Measurements from ENCODE around the gene ST14. TPM values are rescaled to one million over a fixed set of nuclear protein-coding genes. Genes with fewer than 3 reads are reported as not detected.

ST14 gene
- total and polyA plus RNA-seq, 10 of the 15 experiments (the other 5 are each of a cell fraction or from before 2014, with no cell fraction given): 0.02 to 3.9 (median 0.73) TPM; not detected in 2

DNA sequence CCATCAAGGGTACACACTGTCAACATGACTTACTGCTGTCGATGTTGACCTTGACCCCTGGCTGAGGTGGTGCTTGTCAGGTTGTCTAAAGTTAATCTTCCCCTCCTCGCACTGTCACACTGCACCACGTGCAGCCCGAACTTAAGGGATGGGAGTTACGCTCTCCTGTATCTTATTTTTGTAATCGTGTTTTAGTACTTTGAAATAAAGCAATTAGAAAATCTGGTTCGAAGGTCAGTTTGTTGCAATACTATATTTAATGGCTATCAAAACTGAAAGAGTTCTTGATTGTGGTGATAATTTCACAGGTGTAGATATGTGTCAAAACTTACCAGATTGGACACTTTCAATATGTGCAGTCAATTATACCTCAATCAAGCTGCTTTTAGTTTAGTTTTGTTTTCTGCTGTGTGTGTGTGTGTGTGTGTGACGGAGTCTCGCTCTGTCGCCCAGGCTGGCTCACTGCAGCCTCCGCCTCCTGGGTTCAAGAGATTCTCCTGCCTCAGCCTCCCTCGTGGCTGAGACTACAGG is 10.7 kb upstream of the ST14 start (continued):
- TF ChIP-seq, protein P1, sequence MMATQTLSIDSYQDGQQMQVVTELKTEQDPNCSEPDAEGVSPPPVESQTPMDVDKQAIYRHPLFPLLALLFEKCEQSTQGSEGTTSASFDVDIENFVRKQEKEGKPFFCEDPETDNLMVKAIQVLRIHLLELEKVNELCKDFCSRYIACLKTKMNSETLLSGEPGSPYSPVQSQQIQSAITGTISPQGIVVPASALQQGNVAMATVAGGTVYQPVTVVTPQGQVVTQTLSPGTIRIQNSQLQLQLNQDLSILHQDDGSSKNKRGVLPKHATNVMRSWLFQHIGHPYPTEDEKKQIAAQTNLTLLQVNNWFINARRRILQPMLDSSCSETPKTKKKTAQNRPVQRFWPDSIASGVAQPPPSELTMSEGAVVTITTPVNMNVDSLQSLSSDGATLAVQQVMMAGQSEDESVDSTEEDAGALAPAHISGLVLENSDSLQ (IDR thresholded peaks at IDR 0.05): peak; percentile 40; the same call in 1 of the 2 replicates
- no peak for TF ChIP-seq ZNF207 (IDR thresholded peaks at IDR 0.05; ENCODE audit: borderline replicate concordance)

DNA sequence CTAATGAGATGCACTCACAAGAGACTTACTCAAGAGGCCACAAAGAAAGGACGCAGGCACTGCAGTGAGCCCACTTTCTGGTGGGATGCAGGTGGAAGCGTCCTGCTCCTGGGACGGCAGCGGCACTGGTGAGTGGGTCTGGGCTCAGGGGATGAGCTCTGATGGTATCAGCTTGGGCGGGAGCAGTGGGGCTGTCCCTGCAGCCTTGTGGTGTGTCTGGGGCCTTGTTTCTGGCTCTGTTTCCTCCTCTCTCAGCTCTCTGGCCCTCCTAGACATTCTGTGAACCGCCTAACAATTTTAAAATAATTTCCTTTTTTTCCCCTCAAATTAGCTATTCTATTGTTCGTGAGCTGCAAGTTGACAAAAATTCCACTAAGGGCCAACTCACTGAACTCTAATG is 8.8 kb upstream of the ST14 start:
- Histone ChIP-seq H3K27ac (ENCODE audit: control insufficient read depth, insufficient read depth) (peak overlapping the region; percentile 76), H3K4me2 (ENCODE audit: control insufficient read depth, insufficient read depth) (peak overlapping the region; percentile 21), H3K9ac (ENCODE audit: control insufficient read depth, insufficient read depth, low read length) (peak overlapping the region; percentile 1; the same call in 1 of the 2 replicates), H3K4me1 (ENCODE audit: control insufficient read depth, insufficient read depth, low read length) (peaks cover 61% of the 10 kb centered on the region), H3K9me3 (replicated peaks; ENCODE audit: control insufficient read depth, insufficient read depth, low read length) (no peaks in the 10 kb centered on the region; the same call in 2 of the 3 replicates), H3K27me3 (replicated peaks in 1 of 2; ENCODE audit: control insufficient read depth in 2 of 2, insufficient read depth in 2 of 2, low read length in 1 of 2) (no peaks in the 10 kb centered on the region; a peak in 1 of 4 replicates), H2AFZ (ENCODE audit: control insufficient read depth, low read depth, low read length) (peak overlapping the region; percentile 0; the same call in 1 of the 2 replicates), H3K4me3 (no peak overlapping the region), H3K36me3 (ENCODE audit: control insufficient read depth in 2 of 2, insufficient read depth in 2 of 2, low read length in 1 of 2) (no peaks in the 10 kb centered on the region), H3K79me2 (ENCODE audit: control insufficient read depth, insufficient read depth, low read length) (no peaks in the 10 kb centered on the region), H4K20me1 (ENCODE audit: control insufficient read depth, insufficient read depth) (no peaks in the 10 kb centered on the region; the same call in 1 of the 2 replicates)
- FAIRE-seq (no peak), DNase-seq (ENCODE audit: low read depth, low spot score) (no peak), ATAC-seq (peak; percentile 71)
- CTCF ChIA-PET: interaction anchor here (0.7 to 3.3 kb wide), 9 partner anchors 9 to 227 kb away, joined by 3 to 25 read pairs (median 4); partner anchors contain the start of gene ST14
- no TSS peak for BruUV-seq (replicated peaks)
- POLR2A ChIA-PET: interaction anchor here (1.0 to 1.6 kb wide), 5 partner anchors 9 to 149 kb away, joined by 3 to 9 read pairs (median 4); no protein-coding TSS in a partner anchor
- SMC1A ChIA-PET (ENCODE audit: uncharacterized antibody, unreplicated experiment): interaction anchor here (0.7 to 4.5 kb wide), 13 partner anchors 10 to 228 kb away, joined by 3 to 37 read pairs (median 4); partner anchors contain the start of gene ST14
- RAD21 ChIA-PET (ENCODE audit: unreplicated experiment): interaction anchor here (0.9 to 3.1 kb wide), 10 partner anchors 11 to 682 kb away, joined by 3 to 22 read pairs (median 4); no protein-coding TSS in a partner anchor
- WGBS (ENCODE audit: insufficient coverage, insufficient replicate concordance, low lambda C conversion rate, missing lambda C conversion rate): 15% methylated on average over 7 of the region's 7 CpGs
- intact Hi-C loops (cut with micrococcal nuclease; ENCODE audit: unreplicated experiment) (no loop called here), in situ Hi-C loops (cut with MboI) (no loop called here)
- TF ChIP-seq, protein P2, sequence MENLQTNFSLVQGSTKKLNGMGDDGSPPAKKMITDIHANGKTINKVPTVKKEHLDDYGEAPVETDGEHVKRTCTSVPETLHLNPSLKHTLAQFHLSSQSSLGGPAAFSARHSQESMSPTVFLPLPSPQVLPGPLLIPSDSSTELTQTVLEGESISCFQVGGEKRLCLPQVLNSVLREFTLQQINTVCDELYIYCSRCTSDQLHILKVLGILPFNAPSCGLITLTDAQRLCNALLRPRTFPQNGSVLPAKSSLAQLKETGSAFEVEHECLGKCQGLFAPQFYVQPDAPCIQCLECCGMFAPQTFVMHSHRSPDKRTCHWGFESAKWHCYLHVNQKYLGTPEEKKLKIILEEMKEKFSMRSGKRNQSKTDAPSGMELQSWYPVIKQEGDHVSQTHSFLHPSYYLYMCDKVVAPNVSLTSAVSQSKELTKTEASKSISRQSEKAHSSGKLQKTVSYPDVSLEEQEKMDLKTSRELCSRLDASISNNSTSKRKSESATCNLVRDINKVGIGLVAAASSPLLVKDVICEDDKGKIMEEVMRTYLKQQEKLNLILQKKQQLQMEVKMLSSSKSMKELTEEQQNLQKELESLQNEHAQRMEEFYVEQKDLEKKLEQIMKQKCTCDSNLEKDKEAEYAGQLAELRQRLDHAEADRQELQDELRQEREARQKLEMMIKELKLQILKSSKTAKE (IDR thresholded peaks at IDR 0.05; ENCODE audit: low read depth, poor library complexity, severe bottlenecking): no peak
- TF ChIP-seq, protein P3, sequence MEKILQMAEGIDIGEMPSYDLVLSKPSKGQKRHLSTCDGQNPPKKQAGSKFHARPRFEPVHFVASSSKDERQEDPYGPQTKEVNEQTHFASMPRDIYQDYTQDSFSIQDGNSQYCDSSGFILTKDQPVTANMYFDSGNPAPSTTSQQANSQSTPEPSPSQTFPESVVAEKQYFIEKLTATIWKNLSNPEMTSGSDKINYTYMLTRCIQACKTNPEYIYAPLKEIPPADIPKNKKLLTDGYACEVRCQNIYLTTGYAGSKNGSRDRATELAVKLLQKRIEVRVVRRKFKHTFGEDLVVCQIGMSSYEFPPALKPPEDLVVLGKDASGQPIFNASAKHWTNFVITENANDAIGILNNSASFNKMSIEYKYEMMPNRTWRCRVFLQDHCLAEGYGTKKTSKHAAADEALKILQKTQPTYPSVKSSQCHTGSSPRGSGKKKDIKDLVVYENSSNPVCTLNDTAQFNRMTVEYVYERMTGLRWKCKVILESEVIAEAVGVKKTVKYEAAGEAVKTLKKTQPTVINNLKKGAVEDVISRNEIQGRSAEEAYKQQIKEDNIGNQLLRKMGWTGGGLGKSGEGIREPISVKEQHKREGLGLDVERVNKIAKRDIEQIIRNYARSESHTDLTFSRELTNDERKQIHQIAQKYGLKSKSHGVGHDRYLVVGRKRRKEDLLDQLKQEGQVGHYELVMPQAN (conservative IDR thresholded peaks at IDR 0.05): no peak
- TF ChIP-seq IKZF1 (conservative IDR thresholded peaks at IDR 0.05) (no peak), SUZ12 (IDR thresholded peaks at IDR 0.05; ENCODE audit: unreplicated experiment) (no peak), NBN (IDR thresholded peaks at IDR 0.05) (no peak), ZNF622 (IDR thresholded peaks at IDR 0.05) (no peak), MTA2 (IDR thresholded peaks at IDR 0.05; ENCODE audit: low read depth) (0 out of 2 replicates have a peak, but pooled peaks have one; percentile 15)
- TF ChIP-seq, protein P4, sequence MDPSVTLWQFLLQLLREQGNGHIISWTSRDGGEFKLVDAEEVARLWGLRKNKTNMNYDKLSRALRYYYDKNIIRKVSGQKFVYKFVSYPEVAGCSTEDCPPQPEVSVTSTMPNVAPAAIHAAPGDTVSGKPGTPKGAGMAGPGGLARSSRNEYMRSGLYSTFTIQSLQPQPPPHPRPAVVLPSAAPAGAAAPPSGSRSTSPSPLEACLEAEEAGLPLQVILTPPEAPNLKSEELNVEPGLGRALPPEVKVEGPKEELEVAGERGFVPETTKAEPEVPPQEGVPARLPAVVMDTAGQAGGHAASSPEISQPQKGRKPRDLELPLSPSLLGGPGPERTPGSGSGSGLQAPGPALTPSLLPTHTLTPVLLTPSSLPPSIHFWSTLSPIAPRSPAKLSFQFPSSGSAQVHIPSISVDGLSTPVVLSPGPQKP (IDR thresholded peaks at IDR 0.05; ENCODE audit: low read depth, low read length): no peak
- TF ChIP-seq, protein P5, sequence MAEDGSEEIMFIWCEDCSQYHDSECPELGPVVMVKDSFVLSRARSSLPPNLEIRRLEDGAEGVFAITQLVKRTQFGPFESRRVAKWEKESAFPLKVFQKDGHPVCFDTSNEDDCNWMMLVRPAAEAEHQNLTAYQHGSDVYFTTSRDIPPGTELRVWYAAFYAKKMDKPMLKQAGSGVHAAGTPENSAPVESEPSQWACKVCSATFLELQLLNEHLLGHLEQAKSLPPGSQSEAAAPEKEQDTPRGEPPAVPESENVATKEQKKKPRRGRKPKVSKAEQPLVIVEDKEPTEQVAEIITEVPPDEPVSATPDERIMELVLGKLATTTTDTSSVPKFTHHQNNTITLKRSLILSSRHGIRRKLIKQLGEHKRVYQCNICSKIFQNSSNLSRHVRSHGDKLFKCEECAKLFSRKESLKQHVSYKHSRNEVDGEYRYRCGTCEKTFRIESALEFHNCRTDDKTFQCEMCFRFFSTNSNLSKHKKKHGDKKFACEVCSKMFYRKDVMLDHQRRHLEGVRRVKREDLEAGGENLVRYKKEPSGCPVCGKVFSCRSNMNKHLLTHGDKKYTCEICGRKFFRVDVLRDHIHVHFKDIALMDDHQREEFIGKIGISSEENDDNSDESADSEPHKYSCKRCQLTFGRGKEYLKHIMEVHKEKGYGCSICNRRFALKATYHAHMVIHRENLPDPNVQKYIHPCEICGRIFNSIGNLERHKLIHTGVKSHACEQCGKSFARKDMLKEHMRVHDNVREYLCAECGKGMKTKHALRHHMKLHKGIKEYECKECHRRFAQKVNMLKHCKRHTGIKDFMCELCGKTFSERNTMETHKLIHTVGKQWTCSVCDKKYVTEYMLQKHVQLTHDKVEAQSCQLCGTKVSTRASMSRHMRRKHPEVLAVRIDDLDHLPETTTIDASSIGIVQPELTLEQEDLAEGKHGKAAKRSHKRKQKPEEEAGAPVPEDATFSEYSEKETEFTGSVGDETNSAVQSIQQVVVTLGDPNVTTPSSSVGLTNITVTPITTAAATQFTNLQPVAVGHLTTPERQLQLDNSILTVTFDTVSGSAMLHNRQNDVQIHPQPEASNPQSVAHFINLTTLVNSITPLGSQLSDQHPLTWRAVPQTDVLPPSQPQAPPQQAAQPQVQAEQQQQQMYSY (CRISPR knock-in tag; IDR thresholded peaks at IDR 0.05): no peak

Measured in GM12878 (cell line).